Calu3 (cell line): Measurements from ENCODE around the gene OR56B1. TPM values are rescaled to one million over a fixed set of nuclear protein-coding genes. Genes with fewer than 3 reads are reported as not detected.

Source experiments
- BruUV-seq: library from RNA; stranded (reverse); fragments of 400-500 nt; replicated peaks from 2 replicates; lab custom pipeline; 2021; lab: Mats Ljungman, UMichigan
- CTCF ChIA-PET: fragments of 300-600 bp; sonication (Branson Sonifier 250); formaldehyde crosslinking; loops from one replicate; lab custom pipeline; 2022; ENCODE audit warnings: antibody characterized with exemption; lab: Charles Lee
- DNase-seq: peaks from one replicate; pipeline ENCODE4 v3.0.0; 2022
- H3K27ac Mint-ChIP-seq: one replicate; pipeline ENCODE4 v1.8.0; 2022; ENCODE audit warnings: mixed read lengths; ENCODE audit not compliant: unreplicated experiment
- H3K27me3 Mint-ChIP-seq: one replicate; pipeline ENCODE4 v1.8.0; 2022; ENCODE audit warnings: mixed read lengths; ENCODE audit not compliant: unreplicated experiment
- H3K36me3 Mint-ChIP-seq: one replicate; pipeline ENCODE4 v1.8.0; 2022; ENCODE audit warnings: mild to moderate bottlenecking, moderate library complexity, mixed read lengths; ENCODE audit not compliant: insufficient read depth, unreplicated experiment
- H3K4me1 Mint-ChIP-seq: one replicate; pipeline ENCODE4 v1.8.0; 2022; ENCODE audit warnings: mild to moderate bottlenecking, low read depth, mixed read lengths; ENCODE audit not compliant: unreplicated experiment
- H3K4me3 Mint-ChIP-seq: one replicate; pipeline ENCODE4 v1.8.0; 2022; ENCODE audit warnings: mild to moderate bottlenecking, low read depth, moderate library complexity, mixed read lengths; ENCODE audit not compliant: unreplicated experiment
- H3K9me3 Mint-ChIP-seq: one replicate; pipeline ENCODE4 v1.8.0; 2022; ENCODE audit warnings: low read depth, mixed read lengths; ENCODE audit not compliant: unreplicated experiment
- CTCF ChIP-seq: fragments of 200-600 bp; IDR thresholded peaks from one replicate; pipeline ENCODE4 v1.8.0; 2022; ENCODE audit warnings: antibody characterized with exemption; ENCODE audit not compliant: unreplicated experiment
- intact Hi-C: fragments of 100-400 bp; cut with micrococcal nuclease; formaldehyde crosslinking; loops from one replicate; pipeline ENCODE4 v1.10.0; 2022; ENCODE audit not compliant: unreplicated experiment
- total RNA-seq: library from RNA; stranded (reverse); gene quantifications from 2 replicates; pipeline ENCODE4 v1.2.3, GENCODE V29; 2022

The OR56B1 gene
- total RNA-seq, 1 experiment from 2014 or later, result not detected

GRCh38 chr11:5749836-5750235 lies 13.6 kb downstream of the OR56B1 start:
- Mint-ChIP-seq H3K36me3 (no peaks in the 10 kb centered on the region), H3K27me3 (no peaks in the 10 kb centered on the region), H3K9me3 (no peaks in the 10 kb centered on the region), H3K4me1 (no peaks in the 10 kb centered on the region), H3K4me3 (no peak overlapping the region), H3K27ac (no peak overlapping the region)
- intact Hi-C loops, result no loop called here
- CTCF ChIA-PET, result no interaction called here
- BruUV-seq, result no TSS peak
- TF ChIP-seq CTCF, result no peak
- DNase-seq, result no peak

GRCh38 chr11:5753943-5754342 lies 17.7 kb downstream of the OR56B1 start, which contains the start of gene OR52N4:
TSS of gene OR52N4 (plus strand) at chr11:5754243. CDS start at chr11:5754741, 498 bp downstream.
- H3K27me3 Mint-ChIP-seq, result no peaks in the 10 kb centered on the region
- no peaks in the 10 kb centered on the region for H3K36me3 Mint-ChIP-seq
- CTCF ChIA-PET, result no interaction called here
- no peaks in the 10 kb centered on the region for H3K4me1 Mint-ChIP-seq
- TF ChIP-seq CTCF, result no peak
- intact Hi-C loops, result no loop called here
- H3K4me3 Mint-ChIP-seq, result no peak within 1 kb of the TSS
- no peak for DNase-seq
- H3K27ac Mint-ChIP-seq, result no peak within 1 kb of the TSS
- BruUV-seq, result no TSS peak
- H3K9me3 Mint-ChIP-seq, result peaks cover 3% of the 10 kb centered on the region

- BruUV-seq, result no TSS peak
- CTCF ChIA-PET, result no interaction called here
- DNase-seq, result no peak
- H3K4me1 Mint-ChIP-seq, result no peaks in the 10 kb centered on the region
- no peak for TF ChIP-seq CTCF
- H3K36me3 Mint-ChIP-seq, result no peaks in the 10 kb centered on the region
- no peak overlapping the region for H3K27ac Mint-ChIP-seq
- no peaks in the 10 kb centered on the region for H3K27me3 Mint-ChIP-seq
- intact Hi-C loops, result no loop called here
- H3K9me3 Mint-ChIP-seq, result no peaks in the 10 kb centered on the region
- no peak overlapping the region for H3K4me3 Mint-ChIP-seq
Observed at GRCh38 chr11:5767056-5767455, 30.8 kb downstream of the OR56B1 start.

- CTCF ChIA-PET, result no interaction called here
- Mint-ChIP-seq H3K36me3 (no peaks in the 10 kb centered on the region), H3K4me1 (no peaks in the 10 kb centered on the region), H3K9me3 (peaks cover under 1% of the 10 kb centered on the region), H3K4me3 (no peak within 1 kb of the TSS), H3K27ac (no peak within 1 kb of the TSS), H3K27me3 (peaks cover 13% of the 10 kb centered on the region)
- TF ChIP-seq CTCF, result no peak
- no TSS peak for BruUV-seq
- intact Hi-C loops, result no loop called here
- DNase-seq, result no peak
Observed at GRCh38 chr11:5783255-5783654, 47.0 kb downstream of the OR56B1 start, which contains the start of gene OR52N5. TSS of gene OR52N5 (minus strand) at chr11:5783355. CDS start at chr11:5778634, 4,721 bp downstream.

Other genes with a start within 250 kb of the OR56B1 start
- not detected in 2 replicates for gene OR52D1, start 247.8 kb upstream of the OR56B1 start, total RNA-seq
- not detected in 2 replicates for gene UBQLN3, start 226.5 kb upstream of the OR56B1 start, total RNA-seq
- 0.14 and 0.51 TPM in 2 replicates for gene UBQLNL, start 219.7 kb upstream of the OR56B1 start, total RNA-seq
- not detected in 2 replicates for gene OR52H1, start 187.9 kb upstream of the OR56B1 start, total RNA-seq
- gene OR52B6, start 155.6 kb upstream of the OR56B1 start, total RNA-seq, result not detected in 2 replicates
- 0.80 and 2.8 TPM in 2 replicates for gene TRIM6, start 139.8 kb upstream of the OR56B1 start, total RNA-seq
- gene TRIM34, start 111.4 kb upstream of the OR56B1 start, total RNA-seq, result 9.9 and 13.1 TPM in 2 replicates
- 36.8 and 44.1 TPM in 2 replicates for gene TRIM5, start 51.4 kb upstream of the OR56B1 start, total RNA-seq
- 11.5 and 37.8 TPM in 2 replicates for gene TRIM22, start 46.7 kb upstream of the OR56B1 start, total RNA-seq
- gene OR52N4, start 17.8 kb downstream of the OR56B1 start, total RNA-seq, result not detected in 2 replicates
- gene OR52N5, start 46.9 kb downstream of the OR56B1 start, total RNA-seq, result not detected in 2 replicates
- not detected in 2 replicates for gene OR52N1, start 54.8 kb downstream of the OR56B1 start, total RNA-seq
- gene OR52N2, start 72.5 kb downstream of the OR56B1 start, total RNA-seq, result not detected in 2 replicates
- not detected in 2 replicates for gene OR52E6, start 105.4 kb downstream of the OR56B1 start, total RNA-seq
- not detected in 2 replicates for gene OR52E8, start 121.2 kb downstream of the OR56B1 start, total RNA-seq
- not detected in 2 replicates for gene OR52E4, start 144.2 kb downstream of the OR56B1 start, total RNA-seq
- not detected in 2 replicates for gene OR52E5, start 156.8 kb downstream of the OR56B1 start, total RNA-seq
- gene OR56A3, start 205.8 kb downstream of the OR56B1 start, total RNA-seq, result not detected in 2 replicates
- not detected in 2 replicates for gene OR56A5, start 232.0 kb downstream of the OR56B1 start, total RNA-seq